HG03442 (cell line): ENCODE results near the gene CNOT8.
"Not testable (repeated sequence)": the region's sequence is repeated elsewhere in the genome, so short reads cannot be mapped to it uniquely, and the experiment has no call there.

Experiments
- ATAC-seq: cut with Tn5 transposase; IDR thresholded peaks from one replicate; pipeline ENCODE4 v1.9.1; 2021; ENCODE audit warnings: mild to moderate bottlenecking, moderate library complexity; ENCODE audit not compliant: unreplicated experiment

Gene CNOT8

GRCh38 chr5:154834053-154834452 is 24.4 kb upstream of the CNOT8 start:
- no peak for ATAC-seq

- not testable (repeated sequence) for ATAC-seq
Observed at GRCh38 chr5:154835701-154836052, 22.8 kb upstream of the CNOT8 start.

DNA sequence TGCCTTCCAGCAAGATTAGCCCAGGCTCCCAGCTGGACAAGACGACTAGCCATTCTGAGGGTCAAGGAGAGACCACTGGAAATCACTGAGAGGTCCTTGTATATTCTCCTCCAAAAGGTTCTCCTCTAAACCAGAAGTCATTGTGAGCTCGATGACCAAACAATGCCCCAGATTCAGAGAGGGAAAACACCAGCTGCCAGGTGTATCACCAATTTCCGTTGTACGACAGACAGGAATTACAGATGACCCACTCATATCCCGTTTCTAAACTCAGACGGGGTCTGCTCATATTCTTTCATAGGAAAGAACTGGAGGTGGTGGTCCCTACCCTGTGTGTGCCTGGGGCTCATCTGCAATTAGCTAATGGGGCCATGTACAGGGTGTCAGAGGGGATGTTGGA is 22.2 kb upstream of the CNOT8 start:
- no peak for ATAC-seq

GRCh38 chr5:154837009-154837901 is 21.2 kb upstream of the CNOT8 start:
- ATAC-seq, result no peak

DNA sequence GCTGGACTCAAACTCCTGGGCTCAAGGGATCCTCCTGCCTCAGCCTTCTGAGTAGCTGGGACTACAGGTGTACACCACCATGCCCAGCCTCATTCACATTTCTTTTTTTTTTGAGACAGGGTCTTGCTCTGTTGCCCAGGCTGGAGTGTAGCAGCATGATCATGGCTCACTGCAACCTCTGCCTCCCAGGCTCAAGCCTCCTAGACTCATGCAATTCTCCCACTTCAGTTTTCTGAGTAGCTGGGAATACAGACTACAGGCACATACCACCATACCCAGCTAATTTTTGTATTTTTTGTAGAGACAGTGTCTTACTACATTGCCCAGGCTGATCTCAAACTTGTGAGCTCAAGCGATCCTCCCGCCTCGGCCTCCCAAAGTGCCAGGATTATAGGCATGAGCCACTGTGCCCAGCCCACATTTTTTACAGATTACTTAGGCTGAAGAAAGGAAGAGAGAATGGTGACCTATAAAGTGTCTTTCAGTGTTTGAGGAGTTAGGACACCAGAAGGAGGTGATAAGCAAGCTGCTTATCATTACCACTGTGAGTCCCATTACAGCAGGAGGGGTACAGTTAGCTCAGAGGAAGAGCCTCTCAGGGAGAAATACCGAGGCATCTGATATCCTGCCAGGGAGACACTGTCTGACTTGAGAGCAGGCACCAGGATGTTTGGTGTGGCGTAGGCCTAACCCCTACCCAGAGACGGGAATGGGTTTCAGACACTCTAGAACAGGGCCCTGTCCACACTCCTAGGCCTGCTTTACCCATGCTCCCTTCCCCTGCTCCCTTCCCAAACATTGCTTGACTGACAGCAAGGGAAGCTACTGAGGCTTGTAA is 17.8 kb upstream of the CNOT8 start:
- no peak for ATAC-seq

DNA sequence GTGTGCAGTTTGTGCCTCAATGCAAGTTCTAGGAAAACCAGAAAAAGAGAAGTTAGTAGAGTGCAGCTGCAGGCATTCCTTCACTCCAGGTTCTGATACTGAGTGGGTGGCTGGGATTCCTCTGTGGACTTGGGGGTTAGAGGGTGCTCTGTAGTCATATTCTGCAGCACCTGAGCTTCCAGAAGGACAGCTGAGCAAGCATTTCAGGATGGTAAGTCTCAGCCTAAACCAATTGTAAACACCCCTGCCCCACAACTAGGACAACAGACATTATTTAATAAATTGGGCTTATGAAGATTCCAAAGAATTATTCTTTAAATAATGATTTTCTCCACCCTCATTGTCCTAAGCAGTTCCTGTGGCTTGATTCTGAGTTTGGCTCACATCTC is 17.2 kb upstream of the CNOT8 start:
- ATAC-seq, result no peak

GRCh38 chr5:154842689-154843530 is 15.5 kb upstream of the CNOT8 start:
- no peak for ATAC-seq

DNA sequence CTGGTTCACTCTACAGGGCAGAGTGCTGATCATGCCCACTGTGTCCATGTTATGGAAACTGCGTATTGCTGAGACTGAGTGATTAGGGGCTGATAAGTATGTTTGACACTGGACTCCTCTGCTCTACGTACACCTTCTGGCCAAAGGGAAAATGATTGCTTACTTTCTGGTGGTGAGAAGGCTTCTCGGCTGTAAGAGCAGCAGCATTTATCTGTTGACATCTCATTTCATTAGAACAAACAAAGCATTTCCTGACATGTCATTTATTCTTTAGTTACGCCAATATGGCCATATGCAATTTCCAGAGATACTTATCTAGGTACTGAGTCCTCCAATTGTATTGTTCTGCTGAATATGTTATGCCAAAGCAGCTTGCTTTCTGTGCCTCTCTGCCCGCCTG is 13.6 kb upstream of the CNOT8 start:
- ATAC-seq, result no peak

DNA sequence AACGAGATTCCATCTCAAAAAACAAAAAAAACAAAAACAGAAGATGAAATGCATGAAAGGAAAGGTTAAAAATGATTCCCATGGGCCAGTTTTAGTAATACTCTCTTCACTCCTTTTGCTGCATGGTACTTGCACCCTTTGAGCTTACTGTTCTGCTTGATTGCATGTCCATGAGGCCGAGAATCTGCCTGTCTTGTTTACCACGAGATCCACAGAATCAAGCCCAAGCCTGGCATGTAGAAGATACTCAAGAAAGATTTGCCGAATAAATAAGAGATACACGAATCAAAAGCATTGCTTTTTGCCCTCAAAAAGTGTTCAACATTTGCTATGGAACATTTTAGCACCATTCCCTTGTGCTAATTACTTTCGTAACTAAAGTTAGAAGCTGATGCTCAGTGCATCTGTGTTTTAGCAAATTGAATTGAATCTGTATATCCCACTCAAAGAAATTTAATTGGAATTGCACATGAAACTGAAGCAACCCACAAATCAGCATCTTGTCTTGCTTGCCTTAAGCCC is 9.1 kb upstream of the CNOT8 start:
- no peak for ATAC-seq

DNA sequence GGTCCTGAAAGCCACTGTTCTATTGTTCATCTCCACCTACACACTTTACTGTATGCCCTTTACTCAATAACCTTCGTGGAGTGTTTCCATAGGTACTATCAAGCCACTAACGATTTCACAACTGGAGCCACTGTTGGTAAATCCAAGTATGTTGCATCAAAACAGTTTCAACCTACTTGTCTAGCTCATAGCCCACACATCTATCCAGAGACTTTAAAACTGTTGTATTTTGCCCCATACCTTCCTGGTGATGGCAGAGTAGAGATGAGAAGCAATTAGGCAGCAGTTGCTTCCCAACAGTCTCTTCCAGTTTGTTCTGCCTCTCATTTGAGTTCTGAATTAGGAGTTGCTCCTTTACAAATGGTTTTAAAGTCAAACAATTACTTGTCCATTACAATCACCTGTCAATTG is 8.6 kb upstream of the CNOT8 start:
- no peak for ATAC-seq

DNA sequence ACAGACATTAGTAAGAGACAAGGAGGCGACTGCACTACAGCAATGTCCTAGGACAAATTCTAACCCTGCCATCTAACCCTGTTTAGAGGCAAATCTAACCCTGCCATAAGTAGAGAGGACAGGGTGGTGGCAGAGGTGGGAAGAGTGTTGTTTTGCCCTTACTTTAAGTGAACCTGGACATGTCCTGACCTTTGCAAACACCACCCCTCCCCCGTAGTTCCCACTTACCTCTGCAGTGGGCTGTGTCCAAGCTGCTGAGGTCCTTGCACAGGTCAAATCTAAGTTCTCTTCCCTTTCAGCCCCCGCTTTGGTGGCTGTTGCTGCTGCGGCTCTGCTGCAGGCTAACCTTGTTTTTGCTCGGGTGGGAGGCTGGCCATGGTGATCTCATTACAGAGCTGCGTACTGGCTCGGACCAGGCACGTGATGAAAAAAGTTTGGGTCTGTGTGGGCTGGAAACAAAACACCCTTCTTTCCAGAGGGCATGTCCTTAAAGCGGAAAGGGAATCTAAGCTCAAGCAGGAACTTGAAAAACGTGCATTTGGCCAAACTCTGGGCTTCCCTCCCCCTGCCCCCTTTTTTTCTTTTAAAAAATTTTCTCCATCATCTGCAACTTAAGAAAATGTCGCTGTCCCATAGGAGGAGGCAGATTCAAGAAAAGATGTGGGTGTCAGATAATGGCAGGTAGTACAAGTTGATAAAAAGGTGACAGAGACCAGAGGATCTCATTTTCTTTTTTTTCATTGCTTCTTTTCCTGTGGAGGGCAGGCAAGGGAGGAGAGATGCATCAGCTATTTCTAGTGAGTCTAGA is 8.0 kb upstream of the CNOT8 start, which contains the start of gene FAXDC2:
TSS of gene FAXDC2 (minus strand) at position 349 of the 808 bp plus-strand sequence. CDS start 12,425 bp downstream, outside the sequence.
- ATAC-seq, result peak; percentile 58

GRCh38 chr5:154851351-154851750 is 7.1 kb upstream of the CNOT8 start:
- no peak for ATAC-seq

- peak; percentile 56 for ATAC-seq
Observed at GRCh38 chr5:154857530-154858296, 714 bp upstream of the CNOT8 start.

GRCh38 chr5:154858972-154859871 is 795 bp downstream of the CNOT8 start:
- no peak for ATAC-seq

DNA sequence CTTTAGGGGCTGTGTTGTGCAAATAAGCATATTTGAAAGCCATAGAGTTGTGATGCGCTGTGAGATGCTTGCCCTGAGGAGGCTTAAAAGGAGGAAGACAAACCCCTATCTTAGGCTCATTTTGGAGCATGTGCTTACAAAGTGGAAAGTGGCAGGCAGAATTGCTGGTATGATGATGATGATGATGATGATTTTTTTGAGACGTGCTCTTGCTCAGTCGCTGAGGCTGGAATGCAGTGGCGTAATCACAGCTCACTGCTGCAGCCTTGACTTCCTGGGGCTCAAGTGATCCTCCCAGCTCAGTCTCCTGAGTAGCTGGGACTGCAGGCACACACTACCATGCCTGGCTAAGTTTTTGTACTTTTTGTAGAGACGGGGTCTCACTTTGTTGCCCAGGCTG is 1.7 kb downstream of the CNOT8 start:
- ATAC-seq, result no peak

- no peak for ATAC-seq
Observed at GRCh38 chr5:154860765-154861164, 2.3 kb downstream of the CNOT8 start.

DNA sequence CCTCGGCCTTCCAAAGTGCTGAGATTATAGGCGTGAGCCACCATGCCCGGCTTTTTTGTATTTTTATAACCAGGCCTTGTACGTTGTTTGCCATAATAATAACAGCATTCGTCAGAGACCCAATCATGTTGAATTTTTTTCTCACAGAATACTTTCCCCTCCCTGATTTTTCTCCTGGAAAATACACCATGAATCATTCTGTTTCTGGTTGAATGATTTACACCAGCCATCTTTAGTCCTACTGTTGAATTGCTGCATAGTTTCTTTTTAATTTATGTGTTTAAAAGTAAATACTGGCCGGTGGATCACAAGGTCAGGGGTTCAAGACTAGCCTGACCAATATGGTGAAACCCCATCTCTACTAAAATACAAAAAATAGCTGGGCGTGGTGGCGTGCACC is 3.5 kb downstream of the CNOT8 start:
- ATAC-seq, result no peak

DNA sequence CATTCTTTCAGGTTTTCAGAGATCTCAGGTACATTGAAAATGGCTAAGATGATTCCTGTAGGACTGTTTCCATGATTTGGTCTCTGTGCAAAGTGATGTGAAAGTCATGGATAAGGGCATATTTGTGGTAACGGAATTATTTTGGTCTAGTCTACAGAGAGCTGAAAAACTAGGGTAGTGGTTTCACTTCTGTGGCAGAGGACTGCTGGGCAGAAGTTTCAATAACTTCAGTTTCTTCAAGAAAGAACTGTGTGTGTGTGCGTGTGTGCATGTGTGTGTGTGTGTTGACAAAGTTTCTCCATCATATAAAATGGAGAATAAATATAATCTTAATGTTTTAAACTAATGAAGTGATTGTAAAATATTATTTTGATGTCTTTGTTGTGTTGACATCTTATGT is 4.3 kb downstream of the CNOT8 start:
- ATAC-seq, result no peak
